GM12872 (cell line): ENCODE results near the gene ANKRD2.

ENCODE experiments used
- CTCF ChIP-seq: IDR thresholded peaks from 3 replicates; pipeline ENCODE4 v1.5.1; 2011; ENCODE audit warnings: low read depth, mild to moderate bottlenecking, low read length, moderate library complexity; ENCODE audit not compliant: insufficient read depth

ANKRD2 gene

GRCh38 chr10:97628228-97628627 lies 55.6 kb downstream of the ANKRD2 start:
- no peak for TF ChIP-seq CTCF

GRCh38 chr10:97629289-97629688 lies 56.7 kb downstream of the ANKRD2 start:
- no peak for TF ChIP-seq CTCF

DNA sequence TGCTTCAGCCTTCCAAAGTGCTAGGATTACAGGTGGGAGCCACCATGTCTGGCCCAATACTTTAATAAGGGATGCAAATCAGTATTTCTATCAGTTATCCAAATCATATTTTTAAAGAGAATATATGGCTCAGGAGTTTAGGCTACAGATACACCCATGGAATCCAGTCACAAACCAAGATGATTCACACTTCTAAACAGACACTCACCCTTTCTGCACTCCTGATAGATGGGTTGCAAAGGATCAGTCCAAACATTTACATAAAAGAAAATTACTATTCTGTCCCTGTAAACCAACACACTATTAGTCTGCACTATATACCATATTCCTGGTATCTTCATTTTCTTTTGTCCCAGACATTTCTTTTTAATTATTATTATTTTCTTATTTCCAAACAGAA lies 58.5 kb downstream of the ANKRD2 start:
- TF ChIP-seq CTCF, result no peak

GRCh38 chr10:97632949-97633884 lies 60.6 kb downstream of the ANKRD2 start, which contains the start of gene MORN4:
Gene MORN4, minus strand, starts transcription at chr10:97633500. Its CDS starts 13,847 bp downstream, at chr10:97619653.
- TF ChIP-seq CTCF, result no peak
